DMS153 treated with DMSO at 0.1 percent for 48 hours (cell line): ENCODE data around the gene UBA7.
"Not testable (repeated sequence)": the region's sequence is repeated elsewhere in the genome, so short reads cannot be mapped to it uniquely, and the experiment has no call there.

Experiments
- DNase-seq: peaks from one replicate; lab custom pipeline; 2025; ENCODE audit not compliant: unreplicated experiment; lab: John Stamatoyannopoulos, UW

The UBA7 gene, protein sequence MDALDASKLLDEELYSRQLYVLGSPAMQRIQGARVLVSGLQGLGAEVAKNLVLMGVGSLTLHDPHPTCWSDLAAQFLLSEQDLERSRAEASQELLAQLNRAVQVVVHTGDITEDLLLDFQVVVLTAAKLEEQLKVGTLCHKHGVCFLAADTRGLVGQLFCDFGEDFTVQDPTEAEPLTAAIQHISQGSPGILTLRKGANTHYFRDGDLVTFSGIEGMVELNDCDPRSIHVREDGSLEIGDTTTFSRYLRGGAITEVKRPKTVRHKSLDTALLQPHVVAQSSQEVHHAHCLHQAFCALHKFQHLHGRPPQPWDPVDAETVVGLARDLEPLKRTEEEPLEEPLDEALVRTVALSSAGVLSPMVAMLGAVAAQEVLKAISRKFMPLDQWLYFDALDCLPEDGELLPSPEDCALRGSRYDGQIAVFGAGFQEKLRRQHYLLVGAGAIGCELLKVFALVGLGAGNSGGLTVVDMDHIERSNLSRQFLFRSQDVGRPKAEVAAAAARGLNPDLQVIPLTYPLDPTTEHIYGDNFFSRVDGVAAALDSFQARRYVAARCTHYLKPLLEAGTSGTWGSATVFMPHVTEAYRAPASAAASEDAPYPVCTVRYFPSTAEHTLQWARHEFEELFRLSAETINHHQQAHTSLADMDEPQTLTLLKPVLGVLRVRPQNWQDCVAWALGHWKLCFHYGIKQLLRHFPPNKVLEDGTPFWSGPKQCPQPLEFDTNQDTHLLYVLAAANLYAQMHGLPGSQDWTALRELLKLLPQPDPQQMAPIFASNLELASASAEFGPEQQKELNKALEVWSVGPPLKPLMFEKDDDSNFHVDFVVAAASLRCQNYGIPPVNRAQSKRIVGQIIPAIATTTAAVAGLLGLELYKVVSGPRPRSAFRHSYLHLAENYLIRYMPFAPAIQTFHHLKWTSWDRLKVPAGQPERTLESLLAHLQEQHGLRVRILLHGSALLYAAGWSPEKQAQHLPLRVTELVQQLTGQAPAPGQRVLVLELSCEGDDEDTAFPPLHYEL

DNA sequence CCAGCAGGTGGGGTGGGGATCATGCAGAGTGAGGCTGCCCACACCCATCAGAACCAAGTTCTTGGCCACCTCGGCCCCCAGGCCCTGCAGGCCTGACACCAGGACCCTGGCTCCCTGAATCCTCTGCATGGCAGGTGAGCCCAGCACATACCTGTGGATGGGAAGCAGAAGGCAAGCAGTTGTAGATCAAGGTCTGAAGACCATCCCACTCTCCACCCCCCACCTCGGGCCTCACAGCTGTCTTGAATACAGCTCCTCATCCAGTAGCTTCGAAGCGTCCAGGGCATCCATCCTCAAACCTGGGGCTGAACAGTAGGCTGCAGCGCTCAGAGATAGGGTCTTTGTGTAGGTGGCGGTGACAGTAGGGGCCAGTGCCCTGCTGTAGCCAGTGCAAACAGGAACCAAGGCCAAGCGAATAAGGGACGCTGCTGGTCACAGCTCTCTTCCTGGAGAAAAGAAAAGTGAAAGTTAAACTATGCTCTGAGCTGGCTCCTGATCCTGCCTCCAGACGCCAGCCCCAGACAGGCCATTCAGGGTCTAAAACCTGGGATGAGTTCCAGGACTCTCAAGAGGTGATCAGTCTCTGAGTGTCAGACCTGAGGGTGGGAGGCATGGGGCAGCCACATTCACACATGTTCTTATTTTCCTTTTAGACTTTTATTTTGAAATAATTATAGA, at the start of gene UBA7:
Gene UBA7, minus strand, starts transcription at position 457 of the 678 bp plus-strand sequence. Its CDS starts 166 bp downstream, at position 291.
- DNase-seq, result no peak

DNA sequence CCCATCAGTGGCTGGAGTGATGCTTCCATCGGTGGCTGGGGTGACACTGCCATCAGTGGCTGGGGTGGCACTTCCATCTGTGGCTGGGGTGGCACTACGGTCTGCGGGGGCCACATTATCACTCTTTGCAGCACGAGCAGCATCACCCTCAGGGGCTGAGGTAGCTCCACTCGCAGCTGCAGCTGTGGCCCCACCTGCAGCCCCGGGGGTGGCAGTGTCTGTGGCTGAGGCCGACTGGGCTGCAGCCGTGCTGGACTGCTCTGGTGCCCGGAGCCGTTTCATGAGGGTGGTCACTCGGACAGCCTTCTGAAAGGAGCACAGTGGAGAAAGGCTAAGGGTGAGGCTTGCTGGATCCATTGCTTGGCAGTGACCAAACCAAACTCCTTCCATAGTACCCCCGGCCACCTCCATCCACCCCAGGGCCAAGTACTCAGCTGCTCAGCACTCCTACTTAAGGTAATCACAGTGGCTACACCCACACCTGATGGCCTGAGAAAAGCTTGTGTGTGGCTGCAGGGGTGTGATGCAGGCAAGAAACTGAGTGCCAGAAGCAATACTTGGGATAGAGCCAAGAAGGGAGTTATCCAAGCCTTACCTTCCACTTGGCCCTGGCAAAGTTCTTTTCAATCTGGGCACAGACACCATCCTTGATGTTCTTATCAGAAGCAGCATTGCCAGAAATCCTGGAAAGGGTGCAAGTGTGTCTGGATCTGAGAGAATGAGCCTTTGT, 46.0 kb upstream of the UBA7 start:
- DNase-seq, result no peak

DNA sequence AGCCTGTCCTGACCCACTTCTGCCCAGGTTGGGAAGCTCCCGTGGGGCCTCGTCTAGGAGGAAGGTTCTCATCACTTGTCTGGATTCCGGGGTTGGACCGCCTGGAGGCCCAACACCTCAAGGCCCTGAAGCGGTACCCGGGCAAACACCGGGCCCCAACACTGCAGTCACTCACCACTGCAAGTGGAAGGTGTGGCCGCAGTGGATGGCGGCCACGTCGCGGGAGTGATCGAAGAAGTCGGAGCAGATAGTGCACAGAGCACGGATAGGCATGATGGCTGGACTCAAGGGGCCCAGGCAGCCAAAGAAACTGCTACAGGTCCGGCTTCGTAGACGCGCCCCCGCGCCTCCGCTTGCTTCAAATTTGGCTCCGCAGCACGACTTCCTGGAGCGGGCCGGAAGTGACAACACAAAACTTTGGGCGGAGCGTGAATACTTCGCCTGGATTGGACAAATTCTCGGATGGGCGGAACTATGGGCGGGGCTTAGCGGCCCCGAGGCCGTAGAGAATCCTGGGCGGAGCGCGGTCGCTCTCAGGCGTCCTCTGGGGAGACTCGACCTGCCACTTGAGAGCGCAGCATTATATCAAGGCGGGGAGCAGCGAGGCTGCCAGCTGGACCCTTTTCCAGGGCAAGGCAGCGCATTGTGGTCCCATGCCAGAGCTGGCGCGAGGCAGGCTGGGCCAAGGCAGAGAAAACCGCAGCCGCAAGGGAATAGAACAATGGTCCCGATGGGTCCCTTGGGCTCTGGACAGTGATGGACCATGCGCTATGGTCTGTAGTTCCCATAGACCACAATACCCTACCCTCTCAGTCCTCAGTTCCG, 42.6 kb upstream of the UBA7 start, which contains the start of gene TRAIP:
Gene TRAIP, minus strand, starts transcription at position 384 of the 825 bp plus-strand sequence. Its CDS starts 111 bp downstream, at position 273.
- peak; percentile 64 for DNase-seq

DNA sequence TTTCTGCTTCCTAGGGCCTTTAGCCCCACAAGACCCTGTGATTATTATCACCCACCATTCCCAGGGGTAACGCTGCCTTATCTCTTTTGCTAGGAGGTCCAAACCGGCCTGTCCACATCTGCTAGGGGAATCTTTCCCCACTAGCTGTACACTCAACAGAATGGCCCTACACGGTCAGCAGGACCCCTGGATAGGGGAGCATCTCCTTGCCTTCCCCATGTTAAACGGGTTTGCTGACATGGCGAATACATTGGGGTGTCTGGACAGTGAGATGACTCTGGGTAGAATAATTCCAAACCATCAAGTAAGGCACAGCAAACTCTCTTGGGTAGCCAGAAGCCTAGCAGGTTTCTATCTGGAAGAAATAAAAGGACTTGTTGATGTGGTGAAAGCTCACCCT, 41.9 kb upstream of the UBA7 start:
- DNase-seq, result no peak

DNA sequence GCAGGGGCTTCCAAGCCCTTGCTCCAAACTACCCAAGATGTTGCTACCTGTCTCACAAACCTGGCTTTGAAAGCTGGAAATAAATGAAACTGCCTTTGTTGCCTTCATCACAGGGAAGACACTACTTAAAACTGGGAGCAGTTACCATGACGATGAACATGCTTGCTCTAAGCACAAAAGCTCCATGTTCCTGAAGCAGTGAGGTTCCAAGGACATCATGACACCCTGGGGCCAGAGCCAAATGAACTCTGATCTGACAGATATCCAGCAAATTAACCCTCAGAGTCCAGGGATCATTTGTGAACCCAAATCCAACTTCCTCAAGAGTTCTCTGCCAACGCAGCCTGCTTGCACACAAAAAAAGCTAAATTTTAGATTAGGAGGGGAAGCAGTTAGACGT, 31.9 kb upstream of the UBA7 start:
- DNase-seq, result no peak

DNA sequence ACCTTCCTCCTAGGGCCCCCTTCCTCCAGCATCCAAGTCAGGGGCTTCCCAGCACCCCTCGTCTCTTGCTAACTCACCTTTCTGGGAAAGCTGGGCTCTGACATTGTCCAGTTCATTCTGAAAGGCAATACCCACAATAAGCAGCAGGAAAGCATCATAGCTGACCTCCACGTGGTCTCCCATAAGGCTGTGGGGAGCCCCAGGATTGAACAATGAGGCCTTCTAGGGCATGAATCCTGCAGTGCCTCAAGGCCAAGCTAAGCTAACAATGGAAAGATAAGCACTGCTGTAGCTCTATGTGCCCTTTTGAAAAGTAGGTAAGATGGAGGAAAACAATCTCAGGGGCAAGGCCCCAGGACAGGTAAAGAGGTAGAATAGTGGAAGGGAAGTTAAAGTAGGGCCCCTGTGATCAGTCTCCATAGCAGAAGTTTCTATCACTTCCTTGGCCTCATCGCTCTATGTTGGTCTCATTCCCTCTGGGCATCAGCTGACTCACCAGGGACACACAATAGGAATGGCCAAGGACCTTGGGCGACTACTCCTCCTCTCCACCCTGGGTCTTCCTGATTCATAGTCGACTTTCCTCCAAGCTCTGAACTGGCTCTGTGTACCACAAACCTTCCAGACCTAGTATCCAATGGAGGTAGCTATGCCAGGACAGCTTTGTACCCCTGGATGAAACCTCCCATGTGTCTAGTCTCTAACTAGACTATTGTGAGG, 30.9 kb upstream of the UBA7 start:
- no peak for DNase-seq

DNA sequence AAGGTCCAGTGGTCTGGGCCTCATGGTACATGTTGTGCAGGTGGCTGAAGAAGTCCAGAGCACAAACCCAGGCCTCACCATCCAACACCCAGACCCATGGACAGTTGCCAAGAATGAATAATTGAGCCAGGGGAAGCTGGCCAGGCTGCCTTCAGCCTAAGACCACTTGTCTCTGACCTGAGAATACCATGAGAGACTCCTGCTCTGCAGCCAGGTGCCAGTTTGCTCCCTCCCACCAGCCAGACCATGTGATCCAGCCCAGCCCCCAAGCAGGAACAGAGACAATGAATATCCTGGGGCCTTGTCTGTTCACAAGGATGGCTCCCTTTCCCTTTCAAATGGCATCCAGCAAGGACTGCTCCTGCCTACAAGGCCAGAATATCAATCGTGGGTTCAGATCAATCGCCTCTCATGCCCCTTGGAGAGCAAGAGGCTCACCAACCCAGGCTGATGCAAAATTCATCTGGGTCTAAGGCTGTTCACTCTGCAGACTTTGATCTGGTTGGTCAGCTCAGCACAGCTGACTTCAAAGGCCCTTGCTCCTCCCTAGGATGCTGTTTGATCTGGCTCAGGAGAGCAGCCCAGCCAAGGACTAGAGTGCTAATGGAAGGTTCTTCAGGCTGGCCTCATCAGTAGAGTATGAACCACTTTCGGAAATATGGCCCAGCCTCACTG, 29.2 kb upstream of the UBA7 start:
- DNase-seq, result no peak

DNA sequence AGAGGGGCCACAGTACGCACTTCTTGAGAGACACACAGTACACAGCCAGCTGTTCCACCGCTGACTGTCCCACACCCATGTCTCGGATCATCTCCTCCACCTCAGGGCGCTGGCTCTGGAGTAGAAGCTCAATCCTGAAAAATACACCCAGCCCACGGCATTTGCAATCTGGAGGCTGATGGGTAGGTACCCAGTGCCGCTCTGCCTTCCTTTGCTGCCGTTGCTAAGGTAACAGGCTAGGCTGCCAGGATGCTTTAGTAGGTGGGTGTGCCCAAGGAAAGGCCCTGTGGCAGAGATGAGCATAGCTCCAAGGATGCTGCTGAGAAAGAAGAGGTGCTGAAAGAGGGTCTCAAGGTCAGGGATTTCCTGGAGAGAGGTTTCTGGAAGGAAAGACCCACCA, 28.1 kb upstream of the UBA7 start:
- DNase-seq, result no peak

DNA sequence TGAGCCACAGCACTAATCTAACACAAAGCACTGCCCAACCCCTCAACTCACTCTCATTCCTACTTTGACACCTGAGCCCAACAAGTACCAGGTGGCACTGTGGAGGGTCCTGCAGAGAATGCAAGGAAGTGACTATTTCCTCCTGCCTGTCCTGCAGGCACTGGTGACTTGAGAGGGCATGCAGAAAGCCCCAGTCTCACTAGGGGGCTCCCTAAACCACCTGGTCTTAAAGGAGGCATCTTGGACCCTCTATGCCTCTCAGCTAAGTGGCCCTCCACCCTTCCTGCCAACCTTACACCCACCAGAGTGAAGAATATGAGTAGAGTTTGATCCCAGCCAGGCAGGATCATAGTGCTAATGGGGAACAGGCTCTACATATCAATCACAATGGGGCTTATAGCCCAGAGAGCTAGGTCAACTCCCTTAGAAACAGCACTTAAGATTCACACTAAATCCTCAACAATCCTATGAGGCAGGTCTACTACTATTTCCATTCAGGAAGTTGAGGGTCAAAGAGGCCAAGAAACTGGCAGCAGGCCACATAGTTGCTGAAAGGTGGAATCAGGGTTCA, 27.5 kb upstream of the UBA7 start:
- no peak for DNase-seq

DNA sequence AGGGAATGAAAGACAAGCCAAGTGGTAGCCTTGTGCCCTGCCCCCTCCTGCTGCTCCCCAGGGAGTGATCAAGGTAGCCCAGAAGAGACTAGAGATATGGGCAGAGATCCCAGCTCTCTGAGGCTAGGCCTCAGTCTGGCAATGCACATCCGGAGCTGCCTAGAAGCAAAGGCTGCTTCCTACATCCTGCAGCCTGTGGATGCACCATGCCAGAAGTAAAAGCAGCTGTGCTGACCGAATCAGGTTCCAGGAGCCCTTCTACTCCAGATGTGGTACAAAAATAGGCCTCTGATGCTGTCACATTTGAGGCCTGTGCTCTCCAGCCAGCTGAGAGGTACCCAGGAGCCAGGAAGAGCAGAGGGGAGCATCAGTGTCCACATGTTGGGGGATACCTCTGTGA, 26.6 kb upstream of the UBA7 start:
- no peak for DNase-seq

DNA sequence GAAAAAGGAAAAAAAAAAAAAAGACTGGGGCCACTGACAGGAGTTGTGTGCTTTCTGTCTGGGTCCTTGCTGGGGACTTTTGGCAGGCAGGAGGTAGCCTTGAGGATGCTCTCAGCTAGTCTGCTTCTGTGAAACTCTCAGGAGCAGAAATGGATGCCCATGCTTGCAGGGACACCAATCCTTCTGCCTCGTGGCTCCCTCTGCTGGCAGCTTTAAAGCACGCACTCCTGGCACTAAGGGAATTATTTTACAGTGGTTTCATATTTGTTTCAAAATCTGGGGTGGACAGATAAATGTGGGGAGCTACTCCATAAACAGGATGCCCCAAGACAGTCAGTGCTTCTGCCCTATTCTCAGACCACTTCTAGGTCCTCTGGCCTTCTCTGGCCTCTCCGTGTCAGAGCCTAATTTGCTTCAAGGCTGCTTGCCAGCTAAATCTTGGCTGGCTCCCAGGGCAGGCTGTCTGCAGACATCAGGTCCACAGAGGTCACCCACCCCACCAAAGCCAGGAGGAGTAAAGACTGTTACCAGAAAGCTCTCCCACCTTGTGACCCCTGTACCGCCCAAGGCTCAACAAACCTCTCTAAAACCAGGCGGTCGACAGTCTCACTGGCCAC, 25.5 kb upstream of the UBA7 start:
- DNase-seq, result peak; percentile 29

DNA sequence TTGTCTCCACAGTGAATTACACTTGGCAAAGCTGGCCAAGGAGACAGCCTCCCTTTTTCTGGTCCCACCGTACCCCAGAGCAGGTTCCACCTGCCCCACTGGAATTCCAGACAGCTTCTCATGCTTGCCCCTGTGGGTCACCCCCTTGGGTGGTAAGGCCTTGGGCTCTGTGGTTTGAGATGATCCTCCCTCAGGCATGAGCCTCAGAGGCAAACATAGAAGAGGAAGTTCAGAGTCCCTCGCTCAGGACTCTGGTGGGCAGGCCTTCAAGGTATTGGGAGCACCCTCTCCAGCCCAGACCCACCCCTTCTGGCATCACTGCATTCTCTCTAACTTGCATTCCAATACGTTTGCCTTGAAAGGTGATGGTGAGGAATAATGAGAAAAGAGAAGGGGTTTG, 17.6 kb upstream of the UBA7 start:
- DNase-seq, result no peak

DNA sequence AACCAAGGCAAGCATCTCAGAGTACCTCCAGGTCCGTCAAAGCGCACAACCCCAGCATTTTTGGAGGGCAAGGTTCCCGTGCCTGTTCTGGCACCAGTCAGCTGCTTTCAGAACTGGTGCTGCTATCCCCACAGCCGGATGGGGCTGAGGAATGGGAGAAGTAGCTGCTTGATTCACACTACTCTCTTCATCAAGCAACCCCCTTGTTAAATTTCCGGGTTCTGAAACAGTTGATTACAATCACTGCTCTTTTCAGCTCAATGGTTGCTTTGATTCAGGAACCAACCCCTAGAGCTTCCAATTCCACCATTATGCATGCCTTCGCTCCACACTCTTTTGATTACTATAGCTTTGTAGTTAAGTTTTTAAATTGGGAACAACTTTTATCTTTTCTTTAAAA, 12.3 kb upstream of the UBA7 start:
- DNase-seq, result no peak

DNA sequence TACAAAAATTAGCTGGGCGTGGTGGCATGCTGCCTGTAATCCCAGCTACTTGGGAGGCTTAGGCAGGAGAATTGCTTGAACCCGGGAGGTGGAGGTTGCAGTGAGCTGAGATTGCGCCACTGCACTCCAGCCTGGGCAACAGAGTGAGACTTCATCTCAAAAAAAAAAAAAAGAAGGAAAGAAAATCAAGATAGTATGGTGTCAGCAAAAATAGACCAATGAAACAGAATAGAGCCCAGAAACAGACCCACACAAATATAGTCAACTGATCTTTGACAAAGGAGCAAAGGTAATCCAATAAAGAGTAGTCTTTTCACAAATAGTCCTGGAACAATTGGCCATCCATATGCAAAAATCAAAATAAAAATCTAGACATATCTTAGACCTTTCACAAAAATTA, 9.4 kb upstream of the UBA7 start:
- DNase-seq, result not testable (repeated sequence)

DNA sequence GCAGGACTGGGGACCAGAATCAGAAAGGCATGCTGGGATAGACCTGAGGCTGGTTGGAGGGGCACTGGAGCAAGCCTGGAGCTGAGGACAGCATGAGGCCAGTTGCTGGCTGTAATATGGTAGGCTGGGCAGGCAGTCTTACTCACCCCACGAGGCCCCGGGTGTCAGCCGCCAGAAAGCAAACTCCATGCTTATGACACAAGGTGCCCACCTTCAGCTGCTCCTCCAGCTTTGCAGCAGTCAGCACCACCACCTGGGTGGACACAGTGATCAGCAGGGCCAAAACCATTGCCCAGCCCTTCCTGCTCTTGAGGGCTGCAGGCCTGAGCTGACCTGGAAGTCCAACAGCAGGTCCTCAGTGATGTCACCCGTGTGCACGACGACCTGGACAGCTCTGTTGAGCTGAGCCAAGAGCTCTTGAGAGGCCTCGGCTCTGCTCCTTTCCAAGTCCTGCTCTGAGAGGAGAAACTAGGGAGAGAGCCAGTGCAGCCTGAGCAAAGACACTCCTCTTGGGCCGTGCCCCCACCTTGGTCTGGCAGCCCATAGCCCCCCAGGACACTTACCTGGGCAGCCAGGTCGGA, 747 bp downstream of the UBA7 start:
- no peak for DNase-seq

DNA sequence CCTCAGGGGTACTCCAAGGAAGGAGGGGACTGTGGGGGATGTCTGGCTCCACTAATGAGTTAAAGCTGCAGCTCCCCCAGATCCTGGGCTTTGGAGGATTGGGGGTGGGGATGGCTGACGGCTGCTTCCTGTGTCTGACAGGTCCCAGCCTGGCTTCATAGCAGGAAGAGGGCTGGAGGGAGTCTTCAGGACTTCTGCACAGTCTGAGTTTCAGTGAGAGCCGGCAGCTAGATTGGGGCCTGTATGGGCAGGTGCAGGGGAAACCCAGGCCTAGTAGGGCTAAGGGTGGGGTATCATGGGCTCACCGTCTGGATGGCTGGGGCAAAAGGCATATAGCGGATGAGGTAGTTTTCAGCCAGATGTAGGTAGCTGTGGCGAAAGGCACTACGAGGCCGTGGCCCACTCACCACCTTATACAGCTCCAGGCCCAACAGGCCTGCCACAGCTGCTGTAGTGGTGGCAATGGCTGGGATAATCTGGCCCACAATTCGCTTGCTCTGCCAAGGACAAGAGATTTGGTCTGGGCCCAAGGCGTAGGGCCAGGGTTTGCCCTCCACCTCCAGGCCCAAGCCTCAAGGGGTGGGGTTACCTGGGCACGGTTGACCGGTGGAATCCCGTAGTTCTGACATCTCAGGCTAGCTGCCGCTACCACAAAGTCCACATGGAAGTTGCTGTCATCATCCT, 6.2 kb downstream of the UBA7 start:
- no peak for DNase-seq

DNA sequence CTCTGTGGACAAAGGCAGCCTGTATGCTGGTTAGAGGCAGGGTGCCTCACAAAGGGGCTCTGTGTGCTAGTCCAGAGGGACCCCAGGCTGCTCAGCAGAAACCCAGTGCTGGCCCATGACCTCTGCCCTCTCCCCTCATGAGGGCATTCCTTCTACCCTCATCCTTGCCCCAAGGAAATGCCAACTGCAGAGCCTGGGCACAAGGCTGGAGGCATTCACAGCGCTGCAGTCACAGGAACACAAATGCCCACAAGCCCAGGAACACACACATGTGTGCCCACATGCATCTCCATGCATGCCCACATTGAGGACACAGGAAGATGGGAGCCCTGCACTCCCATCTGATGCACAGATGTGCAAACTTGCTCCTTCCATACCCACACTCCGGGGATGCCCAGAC, 6.9 kb downstream of the UBA7 start:
- DNase-seq, result no peak
